ENCODE data around the gene HEMGN. TPM values are rescaled to one million over a fixed set of nuclear protein-coding genes. Genes with fewer than 3 reads are reported as not detected.
A peak's percentile ranks its signal among the peaks of the same experiment; 100 is the strongest.
"Not testable (repeated sequence)": the region's sequence is repeated elsewhere in the genome, so short reads cannot be mapped to it uniquely, and the experiment has no call there.

The HEMGN gene, protein sequence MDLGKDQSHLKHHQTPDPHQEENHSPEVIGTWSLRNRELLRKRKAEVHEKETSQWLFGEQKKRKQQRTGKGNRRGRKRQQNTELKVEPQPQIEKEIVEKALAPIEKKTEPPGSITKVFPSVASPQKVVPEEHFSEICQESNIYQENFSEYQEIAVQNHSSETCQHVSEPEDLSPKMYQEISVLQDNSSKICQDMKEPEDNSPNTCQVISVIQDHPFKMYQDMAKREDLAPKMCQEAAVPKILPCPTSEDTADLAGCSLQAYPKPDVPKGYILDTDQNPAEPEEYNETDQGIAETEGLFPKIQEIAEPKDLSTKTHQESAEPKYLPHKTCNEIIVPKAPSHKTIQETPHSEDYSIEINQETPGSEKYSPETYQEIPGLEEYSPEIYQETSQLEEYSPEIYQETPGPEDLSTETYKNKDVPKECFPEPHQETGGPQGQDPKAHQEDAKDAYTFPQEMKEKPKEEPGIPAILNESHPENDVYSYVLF
- polyA plus RNA-seq (2012; ENCODE audit: insufficient read depth, insufficient read length), result 1.1 TPM

DNA sequence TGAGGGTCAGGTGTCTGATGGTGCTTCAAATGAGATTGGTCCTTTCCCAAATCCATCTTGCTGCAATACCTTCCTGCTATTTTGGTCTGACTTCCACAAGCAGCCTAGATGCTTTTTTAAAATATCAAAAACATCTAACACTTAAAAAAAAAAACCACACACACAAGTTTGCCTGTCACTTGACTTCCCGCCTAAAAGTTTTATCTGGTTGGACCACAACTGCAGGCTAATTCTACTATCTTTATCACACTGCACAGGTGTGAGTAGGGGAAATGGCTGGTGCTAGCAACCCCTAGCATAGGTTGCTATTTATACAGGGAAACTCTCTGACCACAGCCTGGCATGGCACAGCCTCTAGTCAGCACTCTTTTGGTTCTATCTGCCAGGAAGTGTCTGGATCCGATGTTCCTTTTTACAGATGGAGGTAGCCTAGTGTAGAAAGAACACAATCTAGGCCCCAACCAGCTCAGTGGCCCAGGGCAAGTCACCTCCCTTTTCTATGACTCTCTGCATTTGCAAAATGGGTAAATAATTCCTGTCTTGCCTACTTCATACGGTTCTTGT lies at the start of gene HEMGN:
HEMGN (minus strand) TSS at position 92 of the 564 bp plus-strand sequence; CDS start at position 56, 36 bp downstream.
- no peak within 1 kb of the TSS for H3K4me3 ChIP-seq (ENCODE audit: low read length)

DNA sequence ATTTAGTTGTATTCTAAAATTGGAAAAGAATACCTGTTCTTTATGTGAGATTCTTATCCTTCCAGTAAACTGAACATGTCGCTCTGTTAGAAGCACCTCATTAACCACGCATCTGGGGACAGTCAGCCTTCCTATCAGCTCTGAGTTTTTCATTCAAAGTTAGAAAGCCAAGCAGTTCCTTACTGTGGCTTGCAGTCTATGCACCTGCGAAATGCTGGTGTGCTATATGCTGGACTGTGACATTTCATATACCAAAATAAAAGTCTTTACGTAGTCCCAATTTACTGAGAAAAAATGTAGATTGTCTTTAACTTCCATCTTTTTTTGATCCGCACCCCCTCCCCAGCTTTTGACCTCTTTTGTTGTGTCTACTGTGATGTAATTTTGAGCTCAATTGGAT lies 49.5 kb upstream of the HEMGN start:
- no peak overlapping the region for H3K4me3 ChIP-seq (ENCODE audit: low read length)
- peak; percentile 75 for DNase-seq (ENCODE audit: low read depth, low spot score)

More for the DNA sequence above, at the start of gene HEMGN:
- peak; percentile 99 for DNase-seq (ENCODE audit: low read depth, low spot score)

DNA sequence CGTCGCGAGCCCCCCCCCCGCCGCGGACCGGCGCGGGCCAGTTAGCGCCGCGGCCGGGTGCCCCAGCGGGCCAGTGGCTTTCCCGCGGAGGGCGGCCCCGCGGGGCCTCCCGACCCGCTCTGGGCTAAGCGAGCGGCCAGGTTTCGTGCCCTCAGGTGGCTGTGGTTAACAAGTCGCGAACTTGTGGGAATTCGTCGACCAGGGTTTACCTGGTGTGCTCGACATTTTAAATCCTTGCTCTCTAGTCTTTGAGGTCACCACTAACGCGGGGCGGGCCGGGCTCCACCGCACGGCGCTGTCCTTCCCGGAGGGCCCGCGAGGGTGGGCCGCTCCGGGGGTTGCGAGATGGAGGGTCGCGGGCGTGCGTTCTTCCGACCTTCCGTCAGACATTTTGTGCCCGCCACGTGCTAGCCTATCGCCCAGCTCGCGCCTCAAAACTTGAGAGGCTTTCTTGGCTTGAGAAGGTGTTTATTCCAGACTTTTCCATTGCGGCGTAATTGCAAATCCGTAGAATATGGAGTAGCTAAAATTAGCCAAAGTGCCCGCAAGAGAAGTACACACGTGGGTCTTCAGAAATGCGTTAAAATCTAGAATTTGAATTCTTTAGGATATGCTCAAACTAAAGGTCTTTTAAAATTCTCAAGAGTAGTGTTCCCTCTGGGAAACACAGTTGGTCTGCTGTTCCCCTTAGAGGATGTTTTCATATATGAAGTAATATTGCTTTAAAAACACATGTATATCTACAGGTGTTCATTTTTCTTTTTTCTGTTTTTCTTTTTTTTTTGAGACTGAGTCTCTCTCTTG lies 47.3 kb upstream of the HEMGN start:
- H3K4me3 ChIP-seq (ENCODE audit: low read length), result peak overlapping the region; percentile 77
- no peak for DNase-seq (ENCODE audit: low read depth, low spot score)

DNA sequence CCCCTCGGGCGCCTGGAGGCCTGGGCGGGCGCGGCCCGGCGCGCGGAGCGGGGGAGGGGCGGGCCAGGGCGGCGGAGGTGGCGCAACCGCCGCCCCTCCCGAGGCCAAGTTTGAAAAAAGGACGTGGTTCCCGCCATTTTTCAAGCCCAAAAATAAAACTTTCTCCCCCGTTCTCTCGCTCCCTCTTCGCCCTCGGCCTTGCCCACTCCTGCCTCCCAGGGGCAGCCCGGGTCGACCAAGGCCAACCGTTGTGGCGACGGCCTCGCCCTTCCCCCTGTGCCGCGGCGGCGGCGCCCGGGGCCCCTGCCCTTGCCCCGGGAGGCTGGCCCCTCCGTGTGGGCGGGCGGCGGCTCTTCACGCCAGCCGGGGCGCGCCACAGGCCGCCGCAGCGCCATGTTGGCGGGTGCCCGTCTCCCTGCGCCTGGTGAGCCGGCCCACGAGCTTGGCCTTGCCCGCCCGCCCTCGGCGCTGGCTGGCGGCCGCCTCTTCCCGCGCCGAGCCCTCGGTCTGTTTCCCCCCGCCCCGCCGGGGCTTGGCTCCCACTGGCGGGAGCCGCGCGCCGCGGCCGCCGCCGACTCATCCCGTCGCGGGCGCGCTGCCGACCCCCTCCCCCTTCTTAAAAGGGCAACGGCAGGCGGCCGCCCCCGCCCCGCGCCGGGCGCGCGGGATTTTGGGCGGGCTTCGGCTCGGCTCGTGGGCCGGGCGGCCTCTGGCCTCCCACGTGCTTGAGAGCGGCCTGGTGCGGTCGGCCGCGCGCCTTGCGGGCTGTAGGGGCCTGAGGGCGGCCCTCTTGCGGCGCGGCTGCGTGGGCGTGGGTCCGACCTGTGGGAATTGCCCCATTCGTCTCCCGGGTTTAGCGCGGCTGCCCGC lies 46.5 kb upstream of the HEMGN start:
- peak; percentile 60 for DNase-seq (ENCODE audit: low read depth, low spot score)

DNA sequence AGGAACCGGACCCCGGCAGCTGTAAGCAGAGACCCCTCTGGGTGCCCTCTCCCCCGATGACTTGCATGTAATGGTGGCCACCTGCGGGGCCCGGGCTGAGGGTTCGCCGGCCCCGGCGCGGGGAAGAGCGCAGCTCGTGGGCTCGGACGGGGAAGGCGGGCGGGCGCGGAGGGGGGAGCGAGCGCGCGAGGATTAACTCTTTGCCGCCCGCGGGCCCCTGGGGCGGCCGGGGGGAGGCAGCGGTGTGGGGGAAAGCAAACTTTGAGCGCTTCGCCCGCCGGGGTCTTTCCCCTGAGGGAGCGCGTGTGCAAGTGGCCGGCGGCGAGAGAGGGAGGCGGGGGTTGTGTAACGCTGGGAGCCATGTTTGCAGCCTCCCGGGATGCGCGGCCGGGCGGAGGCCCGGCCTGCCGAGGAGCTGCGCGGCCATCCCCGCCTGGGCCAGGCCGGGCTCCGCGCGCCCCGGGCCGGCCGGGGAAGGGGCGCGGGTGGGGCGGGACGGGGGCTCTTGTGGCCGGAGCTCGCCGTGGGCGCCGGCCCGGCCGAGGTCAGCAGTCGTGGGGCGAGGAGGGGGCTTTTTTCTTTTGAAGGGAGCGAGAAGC lies 45.7 kb upstream of the HEMGN start:
- DNase-seq (ENCODE audit: low read depth, low spot score), result no peak
- peak overlapping the region; percentile 77 for H3K4me3 ChIP-seq (ENCODE audit: low read length)

More for the DNA sequence above, 46.5 kb upstream of the HEMGN start:
- H3K4me3 ChIP-seq (ENCODE audit: low read length), result peak overlapping the region; percentile 77

DNA sequence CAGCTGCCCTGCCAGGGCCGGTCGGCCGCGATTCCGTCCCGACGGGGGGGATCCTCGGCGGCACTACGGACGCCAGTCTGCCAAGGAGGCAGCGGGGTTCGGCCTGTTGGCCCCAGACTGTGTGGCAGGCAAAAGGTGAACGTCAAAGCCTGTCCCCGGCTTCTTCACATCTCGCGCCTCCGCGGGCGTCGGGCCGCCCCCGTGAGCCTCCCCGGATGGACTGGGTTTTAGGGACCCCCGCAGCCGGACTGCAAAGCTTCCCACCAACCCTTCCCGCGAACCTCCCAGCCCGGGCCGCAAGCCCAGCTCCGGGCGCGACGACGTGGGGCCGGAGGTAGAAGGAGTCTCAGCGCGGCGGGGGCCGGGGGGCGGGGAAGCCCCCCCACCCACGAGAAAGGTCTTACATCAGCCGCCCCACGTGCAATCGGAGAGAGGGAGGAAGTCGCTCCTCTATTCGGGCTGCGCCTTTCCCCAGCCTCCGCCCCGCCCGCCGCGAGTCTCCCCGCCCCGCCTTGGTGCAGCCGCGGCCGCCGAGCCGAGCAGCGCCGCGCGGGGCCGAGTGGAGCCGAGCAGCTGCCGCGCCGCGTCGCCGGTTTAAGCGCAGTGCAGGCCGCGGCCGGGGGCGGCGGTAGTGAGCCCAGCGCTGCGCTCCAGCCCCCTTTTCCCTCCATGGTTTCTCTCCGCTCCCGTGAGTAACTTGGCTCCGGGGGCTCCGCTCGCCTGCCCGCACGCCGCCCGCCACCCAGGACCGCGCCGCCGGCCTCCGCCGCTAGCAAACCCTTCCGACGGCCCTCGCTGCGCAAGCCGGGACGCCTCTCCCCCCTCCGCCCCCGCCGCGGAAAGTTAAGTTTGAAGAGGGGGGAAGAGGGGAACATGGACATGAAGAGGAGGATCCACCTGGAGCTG lies 45.0 kb upstream of the HEMGN start, which contains the start of gene ANP32B:
ANP32B (plus strand) TSS at position 659 of the 906 bp plus-strand sequence; CDS start at position 874, 215 bp downstream.
- peak; percentile 91 for DNase-seq (ENCODE audit: low read depth, low spot score)
- H3K4me3 ChIP-seq (ENCODE audit: low read length), result peak within 1 kb of the TSS; percentile 77

DNA sequence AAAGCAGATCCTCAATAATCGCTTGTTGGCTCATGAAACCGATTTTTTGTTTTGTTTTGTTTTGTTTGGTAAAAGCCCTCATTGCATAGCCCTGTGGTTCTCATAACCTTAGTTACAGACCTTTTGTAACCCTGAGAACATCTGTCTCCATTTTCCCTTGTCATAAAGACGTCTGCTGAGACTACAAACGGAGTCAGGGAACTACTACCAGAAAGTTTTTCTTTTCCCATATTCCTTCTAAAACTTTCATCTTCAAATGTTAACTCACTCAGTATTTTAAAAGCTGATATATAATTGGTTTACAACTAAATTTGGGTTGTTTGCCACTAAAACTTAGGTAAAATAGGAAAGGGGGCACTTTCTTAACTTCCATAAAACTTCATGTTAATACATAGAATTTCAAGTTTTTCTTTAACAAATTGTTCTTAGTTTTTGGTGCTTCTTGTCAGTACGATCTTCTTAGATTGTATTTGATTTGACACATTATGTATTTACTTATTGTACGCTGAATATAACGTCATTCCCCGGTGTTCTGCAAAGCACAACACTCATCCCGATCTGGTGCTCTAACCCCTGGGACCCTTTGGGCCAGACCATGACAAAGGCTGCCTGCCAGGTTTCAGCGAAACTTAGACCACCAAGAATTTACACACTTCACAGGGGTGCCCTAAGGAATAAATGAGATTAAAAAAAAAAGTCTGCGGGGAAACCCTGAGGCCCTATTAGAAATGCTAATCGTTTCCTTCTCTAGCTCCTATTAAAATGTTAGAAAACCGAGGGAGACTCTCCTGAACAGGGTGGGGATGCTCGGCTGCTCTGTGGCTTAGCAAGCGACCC lies 44.1 kb upstream of the HEMGN start:
- no peak for DNase-seq (ENCODE audit: low read depth, low spot score)
- H3K4me3 ChIP-seq (ENCODE audit: low read length), result peak overlapping the region; percentile 76

DNA sequence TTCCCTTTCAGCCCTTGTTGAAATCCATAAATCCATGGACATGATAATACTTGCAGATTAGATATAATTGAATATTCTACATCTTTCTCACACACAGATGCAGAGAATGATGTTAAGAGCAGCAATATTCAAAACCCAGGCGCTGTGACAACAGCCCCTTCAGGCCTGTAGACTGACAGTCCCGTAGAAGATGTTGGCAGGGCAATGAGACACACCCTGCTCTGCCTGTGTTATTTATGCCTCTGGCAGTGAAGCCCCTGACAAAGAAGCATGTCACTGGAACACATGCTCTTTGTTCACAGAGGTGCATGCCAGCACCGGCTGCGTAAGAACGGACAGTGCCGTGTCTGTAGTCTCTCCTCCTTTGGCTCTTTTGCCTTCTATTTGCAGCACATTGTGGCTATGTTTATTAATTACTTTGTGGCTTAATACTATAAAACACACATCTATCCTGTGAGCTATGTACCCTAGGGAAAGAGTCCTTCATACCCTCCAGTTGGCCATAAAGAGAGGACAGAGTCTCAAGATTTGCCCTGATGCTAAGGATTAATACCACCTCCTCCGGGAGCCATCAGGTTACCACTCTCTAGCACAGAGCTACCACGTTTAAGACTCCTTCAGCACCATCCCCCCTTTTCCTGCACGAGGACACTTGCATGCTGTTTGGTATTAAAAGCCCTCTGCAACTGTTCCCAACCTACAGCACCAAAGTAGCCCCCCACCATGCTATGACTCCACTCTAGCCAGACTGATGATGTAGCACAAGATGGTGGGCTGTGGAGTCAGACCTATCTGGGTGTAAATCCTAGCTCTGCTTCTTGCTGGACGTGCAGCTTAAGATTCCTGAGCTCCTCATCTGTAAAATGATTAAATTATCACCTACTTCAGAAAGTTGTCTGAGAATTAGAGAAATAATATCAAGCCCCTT lies 43.2 kb upstream of the HEMGN start:
- no peak for DNase-seq (ENCODE audit: low read depth, low spot score)
- peak overlapping the region; percentile 76 for H3K4me3 ChIP-seq (ENCODE audit: low read length)

DNA sequence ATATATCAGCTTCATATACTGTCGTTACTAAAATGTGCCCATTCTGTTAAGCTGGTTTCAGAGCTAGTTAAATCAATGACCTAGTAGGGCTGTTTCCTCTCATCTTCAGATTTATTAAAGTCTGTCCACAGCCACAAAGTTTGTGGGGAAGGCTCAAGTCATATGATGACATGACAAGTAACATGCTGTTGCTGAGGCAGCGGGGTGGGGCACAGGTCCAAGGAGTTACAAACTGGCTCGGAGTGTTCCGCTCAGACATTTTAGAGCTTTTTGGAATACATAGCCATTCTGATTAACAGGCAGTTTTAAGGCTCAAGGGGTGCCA lies 42.5 kb upstream of the HEMGN start:
- H3K4me3 ChIP-seq (ENCODE audit: low read length), result no peak overlapping the region
- DNase-seq (ENCODE audit: low read depth, low spot score), result no peak

DNA sequence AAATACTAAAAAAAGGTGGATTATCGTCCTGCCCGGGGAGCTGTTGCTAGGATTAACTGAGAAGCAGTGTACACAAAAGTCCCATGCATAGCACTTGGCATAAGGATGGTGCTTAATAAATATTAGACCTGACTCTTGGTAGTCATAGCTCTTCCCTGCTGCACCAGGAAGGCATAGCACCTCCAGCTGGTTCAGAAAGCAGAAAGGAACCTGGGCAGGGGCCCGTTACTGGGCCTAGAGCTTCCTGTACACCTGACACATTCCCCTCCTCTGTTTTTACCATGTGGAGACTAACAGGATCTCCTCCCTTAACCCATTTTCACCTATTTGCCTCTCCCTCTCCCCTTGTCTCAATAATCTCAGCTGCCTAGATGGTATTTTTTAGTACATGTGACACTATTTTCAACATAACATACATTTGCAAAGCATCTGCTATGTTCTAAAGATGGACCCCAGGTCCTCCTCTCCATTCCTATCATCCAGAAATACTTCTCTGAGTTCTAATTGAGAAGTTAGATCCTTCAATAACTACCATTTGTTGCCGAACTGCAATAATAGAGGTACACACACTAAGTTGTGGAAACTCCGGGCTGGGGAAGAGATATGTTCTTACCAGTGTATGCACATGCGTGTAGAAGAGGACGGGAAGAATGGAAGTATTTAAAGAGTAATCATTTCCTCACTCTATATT lies 42.0 kb upstream of the HEMGN start:
- DNase-seq (ENCODE audit: low read depth, low spot score), result no peak
- H3K4me3 ChIP-seq (ENCODE audit: low read length), result no peak overlapping the region

DNA sequence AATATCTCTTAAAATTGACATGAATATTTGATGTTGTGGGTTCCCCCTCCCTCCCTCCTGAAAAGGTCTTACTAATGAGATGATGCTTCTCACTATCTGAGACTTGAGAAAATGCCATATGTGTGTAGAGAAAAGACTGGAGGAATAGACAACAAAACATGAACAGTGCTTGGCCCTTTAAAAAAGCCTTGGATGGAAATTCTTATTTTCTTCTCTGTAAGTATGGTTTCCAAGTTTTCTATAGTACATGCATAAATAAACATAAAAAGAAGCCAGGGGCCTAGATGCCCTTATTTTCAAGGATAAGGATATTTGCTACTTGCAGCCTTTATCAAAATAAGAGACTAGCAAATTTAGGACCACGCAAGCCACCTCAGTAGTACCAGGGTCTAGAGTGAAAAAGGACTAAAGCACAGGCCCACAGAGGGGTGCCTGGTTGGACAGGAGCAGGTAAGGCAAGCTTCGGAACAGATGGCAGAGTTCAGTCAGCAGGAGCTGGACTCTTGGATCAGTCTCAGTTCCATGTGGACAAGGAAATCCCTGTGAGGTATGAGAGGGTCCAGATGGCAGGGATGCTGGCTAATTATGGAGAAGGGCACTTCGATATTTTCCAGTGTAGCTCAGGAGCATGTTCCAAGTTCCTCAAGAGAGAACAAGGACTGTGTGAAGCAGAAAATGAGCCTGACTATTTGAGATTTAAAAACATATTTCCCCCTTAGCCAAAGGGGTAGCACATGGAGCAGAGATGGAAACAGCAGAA lies 40.6 kb upstream of the HEMGN start:
- no peak overlapping the region for H3K4me3 ChIP-seq (ENCODE audit: low read length)
- DNase-seq (ENCODE audit: low read depth, low spot score), result no peak

DNA sequence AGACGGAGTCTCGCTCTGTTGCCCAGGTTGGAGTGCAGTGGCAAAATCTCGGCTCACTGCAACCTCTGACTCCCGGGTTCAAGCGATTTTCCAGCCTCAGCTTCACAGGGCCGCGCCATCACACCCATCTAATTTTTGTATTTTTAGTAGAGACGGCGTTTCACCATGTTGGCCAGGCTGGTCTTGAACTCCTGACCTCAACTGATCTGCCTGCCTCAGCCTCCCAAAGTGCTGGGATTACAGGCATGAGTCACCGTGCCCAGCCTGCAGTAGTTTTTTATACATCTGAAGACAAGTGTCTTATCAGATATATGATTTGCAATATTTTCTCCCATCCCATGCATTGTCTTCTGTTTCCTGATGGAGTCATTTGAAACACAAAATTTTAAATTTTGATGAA lies 38.7 kb upstream of the HEMGN start:
- not testable (repeated sequence) for DNase-seq (ENCODE audit: low read depth, low spot score); H3K4me3 ChIP-seq (ENCODE audit: low read length)

DNA sequence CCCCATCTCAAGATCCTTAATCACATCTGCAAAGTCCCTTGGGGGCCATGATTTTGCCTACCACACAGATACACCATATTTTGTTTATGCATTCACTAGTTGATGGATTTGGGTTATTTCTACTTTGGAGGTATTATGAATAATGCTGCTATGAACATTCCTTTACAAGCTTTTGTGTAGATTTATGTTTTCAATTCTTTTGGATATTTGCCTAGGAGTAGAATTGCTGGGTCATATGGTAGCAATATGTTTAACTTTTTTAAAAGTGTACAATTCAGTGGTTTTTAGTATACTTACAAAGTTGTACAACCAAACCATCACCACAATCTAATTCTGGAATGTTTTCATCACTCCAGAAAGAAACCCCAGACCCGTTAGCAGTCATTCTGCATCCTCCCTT lies 37.4 kb upstream of the HEMGN start:
- no peak for DNase-seq (ENCODE audit: low read depth, low spot score)
- no peak overlapping the region for H3K4me3 ChIP-seq (ENCODE audit: low read length)

DNA sequence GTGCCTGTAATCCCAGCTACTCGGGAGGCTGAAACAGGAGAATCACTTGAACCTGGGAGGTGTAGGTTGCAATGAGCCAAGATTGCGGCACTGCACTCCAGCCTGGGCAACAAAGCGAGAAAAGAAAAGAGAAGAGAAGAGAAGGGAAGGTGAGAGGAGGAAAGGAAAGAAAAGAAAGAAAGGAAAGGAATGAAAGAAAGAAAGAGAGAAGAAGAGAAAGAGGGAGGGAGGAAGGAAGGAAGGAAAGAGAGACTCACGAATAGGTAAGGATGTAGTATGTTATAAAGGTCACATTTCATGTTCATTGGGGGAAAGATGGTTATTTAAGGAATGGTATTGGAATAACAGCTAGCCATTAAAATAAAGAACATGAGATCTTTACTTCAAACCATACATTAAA lies 34.8 kb upstream of the HEMGN start:
- H3K4me3 ChIP-seq (ENCODE audit: low read length), result no peak overlapping the region
- no peak for DNase-seq (ENCODE audit: low read depth, low spot score)

Data from Jurkat, Clone E6-1 (cell line).